H9 (cell line): ENCODE data around the gene IGFBP4. TPM values are rescaled to one million over a fixed set of nuclear protein-coding genes. Genes with fewer than 3 reads are reported as not detected.

Experiments used
- DNase-seq: peaks from one replicate; pipeline ENCODE4 v3.0.0-alpha.2; 2017
- H2AFZ ChIP-seq: one replicate; pipeline ENCODE4 v1.6.1; 2013; ENCODE audit warnings: mild to moderate bottlenecking, low read length, control low read depth, moderate library complexity
- H2AK5ac ChIP-seq: 2 replicates; pipeline ENCODE4 v1.6.1; 2013; ENCODE audit warnings: low read length, control low read depth, mixed read lengths; ENCODE audit not compliant: insufficient read length
- H2BK120ac ChIP-seq: one replicate; pipeline ENCODE4 v1.6.1; 2013; ENCODE audit warnings: low read depth, mild to moderate bottlenecking, low read length, control low read depth, inconsistent platforms; ENCODE audit not compliant: poor library complexity, severe bottlenecking
- H2BK12ac ChIP-seq: 2 replicates; pipeline ENCODE4 v1.6.1; 2013; ENCODE audit warnings: low read length, control low read depth, mixed read lengths, low read depth; ENCODE audit not compliant: insufficient read length
- H2BK15ac ChIP-seq: 2 replicates; pipeline ENCODE4 v1.6.1; 2013; ENCODE audit warnings: low read depth, low read length, control low read depth
- H2BK20ac ChIP-seq: one replicate; pipeline ENCODE4 v1.6.1; 2013; ENCODE audit warnings: low read depth, mild to moderate bottlenecking, low read length, control low read depth, inconsistent platforms; ENCODE audit not compliant: poor library complexity, severe bottlenecking
- H2BK5ac ChIP-seq: 2 replicates; pipeline ENCODE4 v1.6.1; 2013; ENCODE audit warnings: low read length, control low read depth, mixed read lengths; ENCODE audit not compliant: insufficient read length
- H3K14ac ChIP-seq: 2 replicates; pipeline ENCODE4 v1.6.1; 2013; ENCODE audit warnings: low read length, control low read depth; ENCODE audit not compliant: insufficient read depth
- H3K18ac ChIP-seq: 2 replicates; pipeline ENCODE4 v1.6.1; 2013; ENCODE audit warnings: low read depth, mild to moderate bottlenecking, mixed read lengths, low read length, control low read depth; ENCODE audit not compliant: insufficient read length
- H3K23ac ChIP-seq: 2 replicates; pipeline ENCODE4 v1.6.1; 2013; ENCODE audit warnings: low read length, control low read depth, mixed read lengths, low read depth; ENCODE audit not compliant: insufficient read length
- H3K23me2 ChIP-seq: 2 replicates; pipeline ENCODE4 v1.6.1; 2013; ENCODE audit warnings: low read depth, mild to moderate bottlenecking, mixed read lengths, low read length, control low read depth; ENCODE audit not compliant: insufficient read length, poor library complexity, severe bottlenecking
- H3K27ac ChIP-seq: 2 replicates; pipeline ENCODE4 v1.5.1; 2013; ENCODE audit warnings: low read length, control low read depth, mixed read lengths, low read depth; ENCODE audit not compliant: insufficient read length
- H3K27me3 ChIP-seq: 2 replicates; pipeline ENCODE4 v1.6.1; 2013; ENCODE audit warnings: low read length, control low read depth, inconsistent platforms; ENCODE audit not compliant: insufficient read depth
- H3K4ac ChIP-seq: 2 replicates; pipeline ENCODE4 v1.6.1; 2013; ENCODE audit warnings: low read depth, mild to moderate bottlenecking, control low read depth, inconsistent platforms, low read length, moderate library complexity
- H3K4me1 ChIP-seq: 2 replicates; pipeline ENCODE4 v1.6.1; 2013; ENCODE audit warnings: low read length, control low read depth, inconsistent platforms; ENCODE audit not compliant: insufficient read depth
- H3K4me2 ChIP-seq: 2 replicates; pipeline ENCODE4 v1.6.1; 2013; ENCODE audit warnings: low read length, control low read depth, mixed read lengths; ENCODE audit not compliant: insufficient read length, insufficient read depth
- H3K56ac ChIP-seq: 2 replicates; pipeline ENCODE4 v1.6.1; 2013; ENCODE audit warnings: low read depth, mild to moderate bottlenecking, mixed read lengths, low read length, control low read depth; ENCODE audit not compliant: insufficient read length
- H3K79me1 ChIP-seq: 2 replicates; pipeline ENCODE4 v1.6.1; 2013; ENCODE audit warnings: low read depth, mild to moderate bottlenecking, moderate library complexity, low read length, control low read depth, inconsistent platforms; ENCODE audit not compliant: insufficient read depth, poor library complexity, severe bottlenecking
- H3K79me2 ChIP-seq: 2 replicates; pipeline ENCODE4 v1.6.1; 2013; ENCODE audit warnings: low read length, control low read depth, inconsistent platforms; ENCODE audit not compliant: insufficient read depth
- H3K9ac ChIP-seq: 2 replicates; pipeline ENCODE4 v1.6.1; 2013; ENCODE audit warnings: low read length, control low read depth, mixed read lengths; ENCODE audit not compliant: insufficient read length; ENCODE audit errors: extremely low read depth
- H3K9me3 ChIP-seq: one replicate; pipeline ENCODE4 v1.6.1; 2013; ENCODE audit warnings: low read depth, low read length, inconsistent platforms; ENCODE audit not compliant: control insufficient read depth
- H3T11ph ChIP-seq: one replicate; pipeline ENCODE4 v1.6.1; 2013; ENCODE audit warnings: mild to moderate bottlenecking, low read length, control low read depth, inconsistent platforms
- H4K20me1 ChIP-seq: one replicate; pipeline ENCODE4 v1.6.1; 2013; ENCODE audit not compliant: control insufficient read depth, insufficient read length, insufficient read depth
- H4K5ac ChIP-seq: 2 replicates; pipeline ENCODE4 v1.6.1; 2013; ENCODE audit warnings: low read depth, mild to moderate bottlenecking, mixed read lengths, low read length, control low read depth; ENCODE audit not compliant: insufficient read length
- H4K8ac ChIP-seq: replicated peaks from 2 replicates; pipeline ENCODE4 v1.6.1; 2013; ENCODE audit warnings: low read length, control low read depth, mixed read lengths, low read depth; ENCODE audit not compliant: insufficient read length
- H4K91ac ChIP-seq: 2 replicates; pipeline ENCODE4 v1.6.1; 2013; ENCODE audit warnings: low read depth, mild to moderate bottlenecking, moderate library complexity, mixed read lengths, low read length, control low read depth; ENCODE audit not compliant: insufficient read length
- H3K27ac Mint-ChIP-seq, 3 experiments: 2 replicates in 2 of 3; 3 replicates in 1 of 3; pipeline ENCODE4 v1.8.0; 2020 to 2021; ENCODE audit warnings: mixed read lengths in 3 of 3, mild to moderate bottlenecking in 1 of 3, moderate library complexity in 1 of 3
- H3K27me3 Mint-ChIP-seq: 2 replicates; pipeline ENCODE4 v1.8.0; 2021; ENCODE audit warnings: low read depth, mild to moderate bottlenecking, moderate library complexity, mixed read lengths
- H3K36me3 Mint-ChIP-seq, 3 experiments: 2 replicates in 2 of 3; 3 replicates in 1 of 3; pipeline ENCODE4 v1.8.0; 2020 to 2021; ENCODE audit warnings: low read depth in 3 of 3, mixed read lengths in 3 of 3; ENCODE audit not compliant: insufficient read depth in 1 of 3
- H3K4me1 Mint-ChIP-seq, 2 experiments: 2 replicates each; pipeline ENCODE4 v1.8.0; 2020; ENCODE audit warnings: mixed read lengths in 2 of 2
- H3K4me3 Mint-ChIP-seq, 2 experiments: 2 replicates in 1 of 2; 3 replicates in 1 of 2; pipeline ENCODE4 v1.8.0; 2020 to 2021; ENCODE audit warnings: mild to moderate bottlenecking in 2 of 2, mixed read lengths in 2 of 2, moderate library complexity in 1 of 2
- H3K9me3 Mint-ChIP-seq, 2 experiments: 2 replicates in 1 of 2; 3 replicates in 1 of 2; pipeline ENCODE4 v1.8.0; 2020; ENCODE audit warnings: mild to moderate bottlenecking in 2 of 2, mixed read lengths in 2 of 2, moderate library complexity in 1 of 2
- CTCF ChIP-seq: fragments of 200-600 bp; sonication (generic); conservative IDR thresholded peaks from 3 replicates; pipeline ENCODE4 v1.8.0; 2021; ENCODE audit warnings: antibody characterized with exemption, mild to moderate bottlenecking
- WGBS: extraction: QIAGEN DNeasy Blood & Tissue Kit; methylation state at CpG from one replicate; pipeline ENCODE4 v1.1.7; 2013; ENCODE audit warnings: missing lambda C conversion rate, low lambda C conversion rate, mixed read lengths; ENCODE audit not compliant: insufficient read length; ENCODE audit errors: extremely low coverage; 5-methylcytosine and 5-hydroxymethylcytosine counted together
- total RNA-seq: library from RNA; stranded (reverse); gene quantifications from 2 replicates; pipeline ENCODE4 v1.2.1, GENCODE V29; 2021

The IGFBP4 gene
- total RNA-seq, 1 experiment from 2014 or later: 49.9 TPM

- Mint-ChIP-seq H3K27ac (0 out of 7 replicates have a peak overlapping the region, but pooled peaks of 1 of the 3 experiments have one; percentile 40), H3K4me3 (no peak overlapping the region), H3K27me3 (peaks cover 3% of the 10 kb centered on the region; the same call in 1 of the 2 replicates), H3K36me3 (peaks cover 8 to 18% (median 13%) of the 10 kb centered on the region in 3 experiments; a peak in 5 of 7 replicates), H3K9me3 (peaks cover 2 to 3% of the 10 kb centered on the region in 2 experiments; a peak in 1 of 5 replicates), H3K4me1 (peaks cover 40 to 58% of the 10 kb centered on the region in 2 experiments)
- H3K4ac ChIP-seq: no peak overlapping the region
- H2BK12ac ChIP-seq: no peak overlapping the region
- no peaks in the 10 kb centered on the region for H3K9me3 ChIP-seq
- no peak overlapping the region for H4K91ac ChIP-seq
- no peak overlapping the region for H2BK5ac ChIP-seq
- H3K79me2 ChIP-seq: no peaks in the 10 kb centered on the region
- H3T11ph ChIP-seq: no peak overlapping the region
- H3K23ac ChIP-seq: no peak overlapping the region
- no peak overlapping the region for H4K5ac ChIP-seq
- H3K56ac ChIP-seq: no peak overlapping the region
- H3K27ac ChIP-seq: no peak overlapping the region
- peaks cover 2% of the 10 kb centered on the region for H4K20me1 ChIP-seq
- H3K27me3 ChIP-seq: no peaks in the 10 kb centered on the region
- H3K9ac ChIP-seq: no peak overlapping the region
- no peak overlapping the region for H3K14ac ChIP-seq
- no peak overlapping the region for H3K4me2 ChIP-seq
- peaks cover 7% of the 10 kb centered on the region; the same call in 1 of the 2 replicates for H3K4me1 ChIP-seq
- DNase-seq: no peak
- peak overlapping the region; percentile 21 for H3K18ac ChIP-seq
- no peak overlapping the region for H2AFZ ChIP-seq
- no peak overlapping the region for H2BK15ac ChIP-seq
- H3K23me2 ChIP-seq: no peaks in the 10 kb centered on the region
- H2BK120ac ChIP-seq: no peak overlapping the region
- no peak overlapping the region for H2AK5ac ChIP-seq
- no peak overlapping the region for H2BK20ac ChIP-seq
- H3K79me1 ChIP-seq: no peaks in the 10 kb centered on the region
- WGBS: no CpG with 5 or more reads among the region's 9 CpGs
- TF ChIP-seq CTCF: no peak
- no peak overlapping the region for H4K8ac ChIP-seq
Measured at GRCh38 chr17:40460968-40461731, 17.9 kb downstream of the IGFBP4 start.
